HG02870 (cell line): Measurements from ENCODE around the gene RAD51C.
"Not testable (repeated sequence)": the region's sequence is repeated elsewhere in the genome, so short reads cannot be mapped to it uniquely, and the experiment has no call there.

Experiments
- ATAC-seq: cut with Tn5 transposase; IDR thresholded peaks from one replicate; pipeline ENCODE4 v1.9.1; 2021; ENCODE audit warnings: mild to moderate bottlenecking, moderate library complexity; ENCODE audit not compliant: unreplicated experiment

RAD51C gene

GRCh38 chr17:58692239-58693055, at the start of gene RAD51C:
TSS of gene RAD51C (plus strand) at chr17:58692602. CDS start at chr17:58692644, 42 bp downstream.
- ATAC-seq: peak; percentile 87

GRCh38 chr17:58643147-58643546, 49.3 kb upstream of the RAD51C start:
- no peak for ATAC-seq

- no peak for ATAC-seq
Measured at GRCh38 chr17:58648236-58648635, 44.2 kb upstream of the RAD51C start.

- not testable (repeated sequence) for ATAC-seq
Measured at GRCh38 chr17:58657962-58658803, 34.2 kb upstream of the RAD51C start.

GRCh38 chr17:58658804-58659713, 33.3 kb upstream of the RAD51C start:
- ATAC-seq: peak; percentile 68

GRCh38 chr17:58659714-58660084, 32.7 kb upstream of the RAD51C start:
- not testable (repeated sequence) for ATAC-seq

- no peak for ATAC-seq
Measured at GRCh38 chr17:58660621-58661020, 31.8 kb upstream of the RAD51C start.

GRCh38 chr17:58661499-58661898, 30.9 kb upstream of the RAD51C start:
- no peak for ATAC-seq

- ATAC-seq: no peak
Measured at GRCh38 chr17:58664302-58664701, 28.1 kb upstream of the RAD51C start.

GRCh38 chr17:58665946-58666857, 26.2 kb upstream of the RAD51C start:
- ATAC-seq: no peak

GRCh38 chr17:58666858-58667267, 25.5 kb upstream of the RAD51C start:
- no peak for ATAC-seq

GRCh38 chr17:58667934-58668597, 24.3 kb upstream of the RAD51C start:
- ATAC-seq: no peak

GRCh38 chr17:58668598-58668935, 23.8 kb upstream of the RAD51C start:
- no peak for ATAC-seq

GRCh38 chr17:58669853-58670252, 22.5 kb upstream of the RAD51C start:
- no peak for ATAC-seq

GRCh38 chr17:58671969-58672368, 20.4 kb upstream of the RAD51C start:
- no peak for ATAC-seq

GRCh38 chr17:58677194-58677880, 15.1 kb upstream of the RAD51C start:
- ATAC-seq: no peak

- ATAC-seq: not testable (repeated sequence)
Measured at GRCh38 chr17:58678287-58678686, 14.1 kb upstream of the RAD51C start.

- no peak for ATAC-seq
Measured at GRCh38 chr17:58679263-58680037, 13.0 kb upstream of the RAD51C start.
